Endodermal cell (in vitro differentiated cells): Measurements from ENCODE around the gene ADAMTS17. TPM values are rescaled to one million over a fixed set of nuclear protein-coding genes. Genes with fewer than 3 reads are reported as not detected.

Source experiments
- DNase-seq: peaks from one replicate; pipeline ENCODE4 v3.0.0-alpha.2; 2017
- H3K27ac ChIP-seq: 2 replicates; pipeline ENCODE4 v1.5.1; 2013; ENCODE audit warnings: mild to moderate bottlenecking, low read depth, low read length, moderate library complexity
- H3K27me3 ChIP-seq: 2 replicates; pipeline ENCODE4 v1.6.1; 2013; ENCODE audit warnings: mild to moderate bottlenecking, low read length, moderate library complexity; ENCODE audit not compliant: insufficient read depth, control insufficient read depth, poor library complexity, severe bottlenecking
- H3K36me3 ChIP-seq: 2 replicates; pipeline ENCODE4 v1.7.0; 2013; ENCODE audit warnings: mild to moderate bottlenecking, low read length, moderate library complexity; ENCODE audit not compliant: control insufficient read depth, insufficient read depth
- H3K4me1 ChIP-seq: one replicate; pipeline ENCODE4 v1.7.0; 2013; ENCODE audit warnings: low read length; ENCODE audit not compliant: control insufficient read depth, insufficient read depth
- H3K4me3 ChIP-seq: 2 replicates; pipeline ENCODE4 v1.5.1; 2013; ENCODE audit warnings: mild to moderate bottlenecking, low read length, moderate library complexity
- H3K9ac ChIP-seq: 2 replicates; pipeline ENCODE4 v1.6.1; 2013; ENCODE audit warnings: mild to moderate bottlenecking, low read length, moderate library complexity; ENCODE audit not compliant: poor library complexity, severe bottlenecking; ENCODE audit errors: extremely low read depth
- H3K9me3 ChIP-seq: 2 replicates; pipeline ENCODE4 v1.6.1; 2013; ENCODE audit warnings: mild to moderate bottlenecking, low read length, moderate library complexity; ENCODE audit not compliant: control insufficient read depth
- H3K27ac Mint-ChIP-seq: 2 replicates; pipeline ENCODE4 v1.8.0; 2020; ENCODE audit warnings: mixed read lengths
- H3K27me3 Mint-ChIP-seq: 2 replicates; pipeline ENCODE4 v1.8.0; 2021; ENCODE audit warnings: mild to moderate bottlenecking, mixed read lengths; ENCODE audit not compliant: insufficient read depth
- H3K36me3 Mint-ChIP-seq: 2 replicates; pipeline ENCODE4 v1.8.0; 2020; ENCODE audit warnings: low read depth, mixed read lengths
- H3K4me1 Mint-ChIP-seq: 2 replicates; pipeline ENCODE4 v1.8.0; 2020; ENCODE audit warnings: mixed read lengths
- H3K4me3 Mint-ChIP-seq: 2 replicates; pipeline ENCODE4 v1.8.0; 2020; ENCODE audit warnings: mild to moderate bottlenecking, moderate library complexity, mixed read lengths
- H3K9me3 Mint-ChIP-seq: 2 replicates; pipeline ENCODE4 v1.8.0; 2020; ENCODE audit warnings: mild to moderate bottlenecking, mixed read lengths
- WGBS, 2 experiments: methylation state at CpG; one replicate each; pipeline versions ENCODE4 v1.1.5 to v1.1.7; 2013; ENCODE audit warnings: missing lambda C conversion rate in 2 of 2, mixed read lengths in 1 of 2; ENCODE audit not compliant: insufficient coverage in 1 of 2, insufficient read length in 1 of 2; 5-methylcytosine and 5-hydroxymethylcytosine counted together
- total RNA-seq, 2 donors: library from RNA; stranded (reverse); fragmentation: NEBNext Ultra II Directional in 1 of 2; extraction: Animal tissue kit (Norgen Biotek cat#: 25700) in 1 of 2; gene quantifications; 2 replicates in 1 of 2; 3 replicates in 1 of 2; pipeline ENCODE4 v1.2.1, GENCODE V29; 2021
- TF ChIP-seq, protein P1 (sequence below): fragments of 200-600 bp; sonication (generic); conservative IDR thresholded peaks from 2 replicates; pipeline ENCODE4 v1.5.0; 2021; ENCODE audit warnings: antibody characterized with exemption, mild to moderate bottlenecking

Gene ADAMTS17
- total RNA-seq, 2 donors from 2014 or later = 0.82 to 2.3 TPM

DNA sequence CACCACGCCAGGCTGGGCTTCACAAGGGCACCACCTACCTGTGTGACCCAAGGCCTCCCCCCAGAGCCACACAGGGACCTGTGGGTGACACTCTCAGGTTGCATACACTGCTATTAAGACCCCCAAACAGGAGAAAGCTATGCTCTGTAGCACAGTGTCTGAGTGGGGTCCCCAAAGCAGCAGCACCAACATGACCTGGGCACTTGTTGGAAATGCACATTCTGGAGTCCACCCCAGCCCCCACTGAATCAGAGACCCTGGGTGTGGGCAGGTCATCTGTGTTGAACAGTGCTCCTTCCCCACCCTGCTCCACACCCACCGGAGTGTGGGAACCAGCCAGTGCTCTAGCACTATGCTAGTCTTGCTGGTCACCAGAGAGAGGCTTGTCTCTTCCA, 76.1 kb downstream of the ADAMTS17 start:
- TF ChIP-seq, protein P1, sequence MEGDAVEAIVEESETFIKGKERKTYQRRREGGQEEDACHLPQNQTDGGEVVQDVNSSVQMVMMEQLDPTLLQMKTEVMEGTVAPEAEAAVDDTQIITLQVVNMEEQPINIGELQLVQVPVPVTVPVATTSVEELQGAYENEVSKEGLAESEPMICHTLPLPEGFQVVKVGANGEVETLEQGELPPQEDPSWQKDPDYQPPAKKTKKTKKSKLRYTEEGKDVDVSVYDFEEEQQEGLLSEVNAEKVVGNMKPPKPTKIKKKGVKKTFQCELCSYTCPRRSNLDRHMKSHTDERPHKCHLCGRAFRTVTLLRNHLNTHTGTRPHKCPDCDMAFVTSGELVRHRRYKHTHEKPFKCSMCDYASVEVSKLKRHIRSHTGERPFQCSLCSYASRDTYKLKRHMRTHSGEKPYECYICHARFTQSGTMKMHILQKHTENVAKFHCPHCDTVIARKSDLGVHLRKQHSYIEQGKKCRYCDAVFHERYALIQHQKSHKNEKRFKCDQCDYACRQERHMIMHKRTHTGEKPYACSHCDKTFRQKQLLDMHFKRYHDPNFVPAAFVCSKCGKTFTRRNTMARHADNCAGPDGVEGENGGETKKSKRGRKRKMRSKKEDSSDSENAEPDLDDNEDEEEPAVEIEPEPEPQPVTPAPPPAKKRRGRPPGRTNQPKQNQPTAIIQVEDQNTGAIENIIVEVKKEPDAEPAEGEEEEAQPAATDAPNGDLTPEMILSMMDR = no peak
- 96 to 100% methylated on average over 1 to 2 of the region's 2 CpGs for WGBS, 2 experiments
- H3K27me3 ChIP-seq = no peaks in the 10 kb centered on the region
- Mint-ChIP-seq H3K27ac (no peak overlapping the region), H3K9me3 (peaks cover 14% of the 10 kb centered on the region), H3K4me3 (no peak overlapping the region), H3K27me3 (no peaks in the 10 kb centered on the region), H3K36me3 (no peaks in the 10 kb centered on the region), H3K4me1 (no peaks in the 10 kb centered on the region)
- H3K4me3 ChIP-seq = no peak overlapping the region
- H3K36me3 ChIP-seq = no peaks in the 10 kb centered on the region
- no peak overlapping the region for H3K27ac ChIP-seq
- H3K9ac ChIP-seq = no peak overlapping the region
- H3K9me3 ChIP-seq = no peaks in the 10 kb centered on the region
- no peak for DNase-seq
- no peaks in the 10 kb centered on the region for H3K4me1 ChIP-seq

DNA sequence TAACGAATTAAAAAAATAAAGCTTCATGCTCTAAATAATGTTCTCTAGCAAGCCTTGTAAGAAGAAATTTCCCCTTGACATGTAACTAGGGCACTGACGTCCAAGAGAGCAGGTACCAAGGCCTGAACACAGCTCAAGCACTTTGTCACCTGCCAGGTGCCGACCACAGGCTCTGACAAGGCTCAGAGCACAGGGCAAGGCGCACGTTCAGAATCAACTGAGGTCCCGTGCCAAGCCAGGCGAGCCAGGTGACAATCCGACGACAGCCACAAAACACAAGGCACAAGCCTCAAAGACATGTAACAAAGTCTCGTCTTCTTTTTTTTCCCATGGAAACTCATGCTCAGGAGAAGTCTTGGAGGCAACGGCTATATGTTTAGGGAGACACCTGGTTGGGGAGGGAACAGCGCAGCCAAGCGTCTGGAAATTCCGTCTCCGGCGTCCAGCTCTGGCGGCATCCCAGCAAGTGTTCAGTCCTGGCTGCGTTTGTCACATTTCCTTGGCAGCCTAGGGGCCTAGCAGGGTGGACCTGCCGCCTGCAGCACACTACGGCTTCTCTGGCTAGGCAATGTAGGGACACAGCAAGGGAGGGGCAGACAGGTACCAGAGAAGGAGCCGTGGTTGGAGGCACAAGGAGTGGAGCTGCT, 76.7 kb downstream of the ADAMTS17 start:
- DNase-seq = no peak
- TF ChIP-seq, protein P1 = no peak
- Histone ChIP-seq H3K4me3 (no peak overlapping the region), H3K4me1 (no peaks in the 10 kb centered on the region), H3K9ac (no peak overlapping the region), H3K36me3 (no peaks in the 10 kb centered on the region), H3K27ac (no peak overlapping the region), H3K9me3 (no peaks in the 10 kb centered on the region), H3K27me3 (no peaks in the 10 kb centered on the region)
- no peaks in the 10 kb centered on the region for H3K4me1 Mint-ChIP-seq
- H3K36me3 Mint-ChIP-seq = no peaks in the 10 kb centered on the region
- no peak overlapping the region for H3K4me3 Mint-ChIP-seq
- no peaks in the 10 kb centered on the region for H3K27me3 Mint-ChIP-seq
- H3K27ac Mint-ChIP-seq = no peak overlapping the region
- WGBS, 2 experiments = 91 to 94% methylated on average over 19 to 21 of the region's 21 CpGs
- H3K9me3 Mint-ChIP-seq = peaks cover 13% of the 10 kb centered on the region

DNA sequence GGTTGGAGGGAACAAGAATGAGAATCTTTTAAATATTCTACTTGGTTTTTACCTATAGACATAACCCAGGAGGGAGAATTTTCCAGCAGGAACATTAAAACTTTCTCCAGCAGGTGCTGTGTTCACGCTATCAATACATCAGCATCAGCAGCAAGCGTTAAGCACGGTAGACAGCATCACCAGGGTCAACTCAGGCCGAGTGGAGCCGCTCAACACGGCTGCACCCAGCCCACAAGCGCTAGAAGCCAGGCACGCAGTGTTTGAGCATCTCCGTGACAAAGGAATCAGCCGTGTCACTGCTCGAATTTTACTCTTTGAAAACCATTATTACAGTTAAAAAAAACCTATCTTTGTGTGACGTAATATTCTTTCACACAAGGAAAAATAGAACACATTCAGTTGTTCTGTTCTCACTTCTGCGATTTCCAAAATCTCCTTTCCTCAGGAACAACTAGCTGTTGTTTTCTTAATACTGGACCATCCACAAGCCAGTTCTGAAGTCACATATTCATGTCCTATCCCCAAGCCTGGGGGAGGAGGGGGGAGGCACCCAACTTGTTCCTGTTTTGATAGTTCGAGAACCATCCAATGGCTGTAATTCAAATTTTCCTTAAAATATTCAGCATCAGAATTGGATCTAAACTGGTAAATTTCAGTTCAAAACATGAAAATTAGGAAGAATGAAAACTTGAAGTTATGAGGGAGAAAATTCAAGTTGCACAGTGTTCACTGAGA, 77.9 kb downstream of the ADAMTS17 start:
- 91 to 92% methylated on average over 13 of the region's 14 CpGs for WGBS, 2 experiments
- no peak overlapping the region for H3K4me3 Mint-ChIP-seq
- no peak overlapping the region for H3K27ac ChIP-seq

More for the DNA sequence above, 77.9 kb downstream of the ADAMTS17 start:
- Histone ChIP-seq H3K27me3 (no peaks in the 10 kb centered on the region), H3K4me1 (no peaks in the 10 kb centered on the region), H3K9ac (no peak overlapping the region), H3K4me3 (no peak overlapping the region), H3K36me3 (no peaks in the 10 kb centered on the region), H3K9me3 (no peaks in the 10 kb centered on the region)
- Mint-ChIP-seq H3K27me3 (no peaks in the 10 kb centered on the region), H3K4me1 (no peaks in the 10 kb centered on the region), H3K9me3 (peaks cover 2% of the 10 kb centered on the region), H3K36me3 (peaks cover under 1% of the 10 kb centered on the region), H3K27ac (no peak overlapping the region)
- DNase-seq = no peak
- TF ChIP-seq, protein P1 = no peak
